Measurements from ENCODE around the gene CD164. TPM values are rescaled to one million over a fixed set of nuclear protein-coding genes. Genes with fewer than 3 reads are reported as not detected.

CD164 gene
- total and polyA plus RNA-seq, 2 donors (not counting 3 experiments of a cell fraction or from before 2014, with no cell fraction given), result 116 to 172 TPM

DNA sequence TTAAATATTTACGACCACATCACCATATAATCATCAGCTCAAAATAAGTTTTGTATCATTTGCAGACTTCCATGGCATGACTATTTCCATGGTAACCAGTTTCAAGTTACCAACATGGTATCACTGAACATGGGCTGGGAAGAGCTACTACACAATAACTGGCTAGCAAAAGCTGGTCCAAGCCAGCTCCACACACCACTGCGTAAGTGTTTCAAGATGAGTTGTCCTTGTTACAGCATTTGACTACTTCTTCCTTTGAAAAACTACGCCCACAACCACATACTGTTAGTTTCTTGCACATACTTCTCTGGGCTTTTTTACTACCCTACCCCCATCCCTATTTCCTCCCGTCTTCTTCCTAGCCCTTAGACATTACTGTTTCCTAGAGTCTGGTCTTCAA lies 8.5 kb downstream of the CD164 start:
- TF ChIP-seq POLR2AphosphoS5 (IDR thresholded peaks at IDR 0.05; ENCODE audit: insufficient read depth, low read depth, low read length), result no peak
- no peak for TF ChIP-seq EZH2 (IDR thresholded peaks at IDR 0.05; ENCODE audit: borderline replicate concordance, low read depth, low read length, severe bottlenecking)
- no peak for TF ChIP-seq CTCF (IDR thresholded peaks at IDR 0.05; ENCODE audit: extremely low read depth in 1 of 2, insufficient read depth in 1 of 2, low read depth in 1 of 2, low read length in 2 of 2)
- TF ChIP-seq, protein P1, sequence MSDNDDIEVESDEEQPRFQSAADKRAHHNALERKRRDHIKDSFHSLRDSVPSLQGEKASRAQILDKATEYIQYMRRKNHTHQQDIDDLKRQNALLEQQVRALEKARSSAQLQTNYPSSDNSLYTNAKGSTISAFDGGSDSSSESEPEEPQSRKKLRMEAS (IDR thresholded peaks at IDR 0.05; ENCODE audit: insufficient read depth, insufficient read length), result no peak
- TF ChIP-seq GATA2 (IDR thresholded peaks at IDR 0.05; ENCODE audit: insufficient read depth, insufficient read length, low read depth, low read length), result no peak
- TF ChIP-seq POLR2A (IDR thresholded peaks at IDR 0.05; ENCODE audit: low read depth, low read length), result no peak
- no peak for TF ChIP-seq MYC (IDR thresholded peaks at IDR 0.05; ENCODE audit: low read depth, low read length)
- Histone ChIP-seq H2AFZ (ENCODE audit: low read depth, low read length) (no peak overlapping the region), H3K4me2 (ENCODE audit: insufficient read depth, low read length) (no peak overlapping the region), H3K36me3 (ENCODE audit: control insufficient read depth in 2 of 2, extremely low read depth in 1 of 2, insufficient read depth in 2 of 2, low read length in 2 of 2) (peaks cover 19 to 27% of the 10 kb centered on the region in 2 experiments), H3K9ac (replicated peaks; ENCODE audit: extremely low read depth, insufficient read depth, low read length) (no peak overlapping the region), H3K79me2 (ENCODE audit: control insufficient read depth, insufficient read depth, low read length) (peaks cover 38% of the 10 kb centered on the region), H3K27ac (ENCODE audit: insufficient read depth, low read depth, low read length) (no peak overlapping the region), H3K9me1 (replicated peaks; ENCODE audit: control insufficient read depth, extremely low read depth, insufficient read depth, low read length) (no peaks in the 10 kb centered on the region), H3K4me3 (replicated peaks in 1 of 3; ENCODE audit: insufficient read depth in 1 of 3, low read depth in 1 of 3, low read length in 3 of 3) (no peak overlapping the region), H3K9me3 (replicated peaks; ENCODE audit: control insufficient read depth, insufficient read depth, low read length) (no peaks in the 10 kb centered on the region), H3K4me1 (ENCODE audit: control insufficient read depth, extremely low read depth, insufficient read depth, low read length) (no peaks in the 10 kb centered on the region), H4K20me1 (replicated peaks; ENCODE audit: control insufficient read depth, extremely low read depth, insufficient read depth, low read length) (no peaks in the 10 kb centered on the region), H3K27me3 (ENCODE audit: control insufficient read depth in 2 of 2, insufficient read depth in 2 of 2, low read length in 2 of 2) (no peaks in the 10 kb centered on the region)
- ChIA-PET POLR2A (no interaction called here), CTCF (no interaction called here)
- BruUV-seq (replicated peaks), result no TSS peak
- intact Hi-C loops (cut with micrococcal nuclease) (no loop called here), dilution Hi-C loops (cut with MboI; ENCODE audit: extremely low pct_ligation_motif_present, low sequenced_read_pairs) (no loop called here)
- no peak for FAIRE-seq
- DNase-seq (ENCODE audit: low read depth, low spot score), result no peak

Data from endothelial cell of umbilical vein (primary cell).